WTC11 (cell line): ENCODE results near the gene LAMA4. TPM values are rescaled to one million over a fixed set of nuclear protein-coding genes. Genes with fewer than 3 reads are reported as not detected.

Source experiments
- ATAC-seq: fragments of 200-7000 bp; cut with Tn5 transposase; 2 replicates; pipeline ENCODE4 v1.10.0; 2021; ENCODE audit warnings: mild to moderate bottlenecking, moderate library complexity
- CTCF ChIA-PET: fragments of 300-600 bp; sonication (Branson Sonifier 250); formaldehyde crosslinking; loops from one replicate; lab custom pipeline; 2021; ENCODE audit warnings: antibody characterized with exemption; lab: Charles Lee
- POLR2A ChIA-PET: fragments of 350-600 bp; sonication (Branson Sonifier 250); formaldehyde crosslinking; loops from one replicate; lab custom pipeline; 2021; ENCODE audit warnings: antibody characterized with exemption; lab: Charles Lee
- DNase-seq: peaks from one replicate; pipeline ENCODE4 v3.0.0; 2021; ENCODE audit warnings: low spot score
- H3K27ac Mint-ChIP-seq: 2 replicates; pipeline ENCODE4 v1.8.0; 2021; ENCODE audit warnings: mixed read lengths
- H3K27me3 Mint-ChIP-seq: 2 replicates; pipeline ENCODE4 v1.8.0; 2021; ENCODE audit warnings: low read depth, mild to moderate bottlenecking, moderate library complexity, mixed read lengths
- H3K36me3 Mint-ChIP-seq: 2 replicates; pipeline ENCODE4 v1.8.0; 2021; ENCODE audit warnings: mixed read lengths
- H3K4me1 Mint-ChIP-seq: 2 replicates; pipeline ENCODE4 v1.8.0; 2022; ENCODE audit warnings: mixed read lengths
- H3K4me3 Mint-ChIP-seq: 2 replicates; pipeline ENCODE4 v1.8.0; 2021; ENCODE audit warnings: mild to moderate bottlenecking, moderate library complexity, mixed read lengths
- H3K9me3 Mint-ChIP-seq: 2 replicates; pipeline ENCODE4 v1.8.0; 2021; ENCODE audit warnings: mixed read lengths
- AFF4 ChIP-seq: sonication (generic); formaldehyde crosslinking; IDR thresholded peaks from 2 replicates; pipeline ENCODE4 v1.8.1; 2023; ENCODE audit warnings: mild to moderate bottlenecking, missing genetic modification reagents, borderline replicate concordance
- CREM ChIP-seq: sonication (generic); formaldehyde crosslinking; IDR thresholded peaks from 2 replicates; pipeline ENCODE4 v1.8.1; 2022; ENCODE audit warnings: mild to moderate bottlenecking, missing genetic modification reagents, moderate library complexity
- E2F1 ChIP-seq: sonication (generic); formaldehyde crosslinking; IDR thresholded peaks from 2 replicates; pipeline ENCODE4 v1.8.0; 2022; ENCODE audit warnings: mild to moderate bottlenecking, missing genetic modification reagents
- FOXP1 ChIP-seq: sonication (generic); formaldehyde crosslinking; IDR thresholded peaks from 2 replicates; pipeline ENCODE4 v1.8.0; 2022; ENCODE audit warnings: missing genetic modification reagents, mild to moderate bottlenecking, moderate library complexity, borderline replicate concordance
- JAZF1 ChIP-seq: fragments of 250-450 bp; sonication (Bioruptor Pico); IDR thresholded peaks from 2 replicates; pipeline ENCODE4 v1.9.0; 2021; ENCODE audit warnings: moderate library complexity, mild to moderate bottlenecking, inconsistent platforms
- MYBL2 ChIP-seq: sonication (generic); formaldehyde crosslinking; IDR thresholded peaks from 2 replicates; pipeline ENCODE4 v1.8.1; 2023; ENCODE audit warnings: mild to moderate bottlenecking, moderate library complexity, missing genetic modification reagents
- SP1 ChIP-seq: sonication (generic); formaldehyde crosslinking; conservative IDR thresholded peaks from 2 replicates; pipeline ENCODE4 v1.8.1; 2022; ENCODE audit warnings: missing genetic modification reagents
- TEAD4 ChIP-seq: sonication (generic); formaldehyde crosslinking; IDR thresholded peaks from 2 replicates; pipeline ENCODE4 v1.8.0; 2022; ENCODE audit warnings: mild to moderate bottlenecking, missing genetic modification reagents
- ZNF317 ChIP-seq: sonication (generic); formaldehyde crosslinking; IDR thresholded peaks from 2 replicates; pipeline ENCODE4 v1.8.1; 2023; ENCODE audit warnings: low read depth, mild to moderate bottlenecking, moderate library complexity, missing genetic modification reagents, borderline replicate concordance
- ZNF396 ChIP-seq: fragments of 250-450 bp; sonication (Bioruptor Pico); IDR thresholded peaks from 2 replicates; pipeline ENCODE4 v1.8.0; 2021; ENCODE audit warnings: mild to moderate bottlenecking, moderate library complexity, borderline replicate concordance
- ZNF416 ChIP-seq: fragments of 250-450 bp; sonication (Bioruptor Pico); IDR thresholded peaks from 2 replicates; pipeline ENCODE4 v1.9.0; 2021; ENCODE audit warnings: mild to moderate bottlenecking, inconsistent platforms
- total RNA-seq: library from RNA; stranded (reverse); gene quantifications from 3 replicates; pipeline ENCODE4 v1.2.3, GENCODE V29; 2021
- TF ChIP-seq, protein P1 (sequence below): sonication (generic); formaldehyde crosslinking; IDR thresholded peaks from 2 replicates; pipeline ENCODE4 v1.8.1; 2022; ENCODE audit warnings: mild to moderate bottlenecking, missing genetic modification reagents, moderate library complexity, borderline replicate concordance
- TF ChIP-seq, protein P2 (sequence below): sonication (generic); formaldehyde crosslinking; IDR thresholded peaks from 2 replicates; pipeline ENCODE4 v1.8.0; 2022; ENCODE audit warnings: mild to moderate bottlenecking, missing genetic modification reagents
- TF ChIP-seq, protein P3 (sequence below): fragments of 250-450 bp; sonication (Bioruptor Pico); IDR thresholded peaks from 2 replicates; pipeline ENCODE4 v1.9.0; 2021; ENCODE audit warnings: moderate library complexity, mild to moderate bottlenecking, inconsistent platforms, borderline replicate concordance

The LAMA4 gene
- total RNA-seq, 1 experiment from 2014 or later: 1.6 TPM

DNA sequence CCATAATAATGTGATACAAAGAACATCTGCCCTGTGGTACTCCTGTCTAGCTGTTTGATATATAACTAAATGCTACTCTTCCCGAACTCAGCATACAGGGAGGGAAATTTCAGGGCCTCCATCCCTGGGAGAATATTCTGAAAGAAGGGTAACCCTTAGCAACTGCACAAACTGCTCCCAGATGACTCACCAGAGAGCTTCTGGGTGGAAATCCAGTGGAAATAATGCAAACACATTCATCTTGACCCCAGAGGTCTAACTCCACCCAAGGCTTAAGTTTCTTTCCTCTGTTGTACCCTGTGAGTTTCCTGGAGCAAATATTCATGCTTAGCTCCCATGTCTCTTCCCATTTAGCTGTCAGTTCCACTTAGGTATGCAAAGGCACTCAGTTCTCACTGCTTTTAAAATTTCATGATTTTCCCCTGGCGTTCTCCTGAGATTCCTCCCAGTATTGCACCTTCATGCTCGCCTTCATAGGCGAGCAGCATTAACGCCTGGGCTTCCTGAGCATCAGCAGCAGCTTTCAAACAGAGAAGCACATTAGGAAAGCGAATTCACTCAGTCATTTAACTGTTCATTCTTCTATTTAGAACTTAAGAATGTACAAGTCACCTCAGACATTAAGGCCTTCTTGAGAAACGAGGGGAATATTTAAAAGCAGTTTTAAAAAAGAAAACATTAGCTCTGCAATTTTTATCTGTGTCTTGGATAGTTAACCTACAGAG is 43.8 kb upstream of the LAMA4 start:
- ChIA-PET CTCF (interaction anchor here (0.8 to 2.3 kb wide), 2 partner anchors 8 to 118 kb away, joined by 3 to 6 read pairs; no protein-coding TSS in a partner anchor), POLR2A (no interaction called here)
- H3K4me1 Mint-ChIP-seq: no peaks in the 10 kb centered on the region

More for the DNA sequence above, 43.8 kb upstream of the LAMA4 start:
- Mint-ChIP-seq H3K9me3 (no peaks in the 10 kb centered on the region), H3K36me3 (no peaks in the 10 kb centered on the region), H3K27ac (no peak overlapping the region), H3K27me3 (no peaks in the 10 kb centered on the region), H3K4me3 (no peak overlapping the region)
- DNase-seq (no peak), ATAC-seq (no peak)
- TF ChIP-seq, protein P1, sequence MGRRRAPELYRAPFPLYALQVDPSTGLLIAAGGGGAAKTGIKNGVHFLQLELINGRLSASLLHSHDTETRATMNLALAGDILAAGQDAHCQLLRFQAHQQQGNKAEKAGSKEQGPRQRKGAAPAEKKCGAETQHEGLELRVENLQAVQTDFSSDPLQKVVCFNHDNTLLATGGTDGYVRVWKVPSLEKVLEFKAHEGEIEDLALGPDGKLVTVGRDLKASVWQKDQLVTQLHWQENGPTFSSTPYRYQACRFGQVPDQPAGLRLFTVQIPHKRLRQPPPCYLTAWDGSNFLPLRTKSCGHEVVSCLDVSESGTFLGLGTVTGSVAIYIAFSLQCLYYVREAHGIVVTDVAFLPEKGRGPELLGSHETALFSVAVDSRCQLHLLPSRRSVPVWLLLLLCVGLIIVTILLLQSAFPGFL (CRISPR knock-in tag): no peak
- TF ChIP-seq FOXP1 (CRISPR knock-in tag) (no peak), JAZF1 (CRISPR knock-in tag) (no peak), ZNF317 (CRISPR knock-in tag) (no peak), TEAD4 (CRISPR knock-in tag) (no peak), ZNF396 (no peak), CREM (CRISPR knock-in tag) (no peak), ZNF416 (CRISPR knock-in tag) (no peak), E2F1 (no peak), SP1 (CRISPR knock-in tag) (no peak), AFF4 (CRISPR knock-in tag) (no peak), MYBL2 (CRISPR knock-in tag) (no peak)
- TF ChIP-seq, protein P2, sequence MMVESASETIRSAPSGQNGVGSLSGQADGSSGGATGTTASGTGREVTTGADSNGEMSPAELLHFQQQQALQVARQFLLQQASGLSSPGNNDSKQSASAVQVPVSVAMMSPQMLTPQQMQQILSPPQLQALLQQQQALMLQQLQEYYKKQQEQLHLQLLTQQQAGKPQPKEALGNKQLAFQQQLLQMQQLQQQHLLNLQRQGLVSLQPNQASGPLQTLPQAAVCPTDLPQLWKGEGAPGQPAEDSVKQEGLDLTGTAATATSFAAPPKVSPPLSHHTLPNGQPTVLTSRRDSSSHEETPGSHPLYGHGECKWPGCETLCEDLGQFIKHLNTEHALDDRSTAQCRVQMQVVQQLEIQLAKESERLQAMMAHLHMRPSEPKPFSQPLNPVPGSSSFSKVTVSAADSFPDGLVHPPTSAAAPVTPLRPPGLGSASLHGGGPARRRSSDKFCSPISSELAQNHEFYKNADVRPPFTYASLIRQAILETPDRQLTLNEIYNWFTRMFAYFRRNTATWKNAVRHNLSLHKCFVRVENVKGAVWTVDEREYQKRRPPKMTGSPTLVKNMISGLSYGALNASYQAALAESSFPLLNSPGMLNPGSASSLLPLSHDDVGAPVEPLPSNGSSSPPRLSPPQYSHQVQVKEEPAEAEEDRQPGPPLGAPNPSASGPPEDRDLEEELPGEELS (CRISPR knock-in tag): no peak
- TF ChIP-seq, protein P3, sequence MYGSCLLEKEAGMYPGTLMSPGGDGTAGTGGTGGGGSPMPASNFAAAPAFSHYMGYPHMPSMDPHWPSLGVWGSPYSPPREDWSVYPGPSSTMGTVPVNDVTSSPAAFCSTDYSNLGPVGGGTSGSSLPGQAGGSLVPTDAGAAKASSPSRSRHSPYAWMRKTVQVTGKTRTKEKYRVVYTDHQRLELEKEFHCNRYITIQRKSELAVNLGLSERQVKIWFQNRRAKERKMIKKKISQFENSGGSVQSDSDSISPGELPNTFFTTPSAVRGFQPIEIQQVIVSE (CRISPR knock-in tag): no peak
